Measurements from ENCODE around the gene FBXW2.

Gene FBXW2

GRCh38 chr9:120725907-120726306 is 67.3 kb downstream of the FBXW2 start:
- no peak overlapping the region for H3K4me3 ChIP-seq (ENCODE audit: low read depth, low read length)
- in situ Hi-C loops (cut with HindIII; ENCODE audit: low pct_ligation_motif_present, low sequenced_read_pairs) = no loop called here
- no peak overlapping the region for H3K27ac ChIP-seq
- TF ChIP-seq CTCF (IDR thresholded peaks at IDR 0.05; ENCODE audit: low read depth, low read length, missing control alignments) = no peak
- H3K27me3 ChIP-seq (replicated peaks) = no peaks in the 10 kb centered on the region
- no peak for DNase-seq
- no peaks in the 10 kb centered on the region for H3K36me3 ChIP-seq (replicated peaks)

- Histone ChIP-seq H3K4me3 (ENCODE audit: low read depth, low read length) (no peak overlapping the region), H3K36me3 (replicated peaks) (no peaks in the 10 kb centered on the region), H3K27me3 (replicated peaks) (no peaks in the 10 kb centered on the region), H3K27ac (no peak overlapping the region)
- no peak for DNase-seq
- TF ChIP-seq CTCF (IDR thresholded peaks at IDR 0.05; ENCODE audit: low read depth, low read length, missing control alignments) = no peak
- in situ Hi-C loops (cut with HindIII; ENCODE audit: low pct_ligation_motif_present, low sequenced_read_pairs) = no loop called here
Observed at GRCh38 chr9:120724757-120725400, 68.3 kb downstream of the FBXW2 start.

GRCh38 chr9:120723565-120723964 is 69.7 kb downstream of the FBXW2 start:
- no peak overlapping the region for H3K4me3 ChIP-seq (ENCODE audit: low read depth, low read length)
- DNase-seq = peak; percentile 52
- in situ Hi-C loops (cut with HindIII; ENCODE audit: low pct_ligation_motif_present, low sequenced_read_pairs) = no loop called here
- H3K27ac ChIP-seq = no peak overlapping the region
- TF ChIP-seq CTCF (IDR thresholded peaks at IDR 0.05; ENCODE audit: low read depth, low read length, missing control alignments) = no peak
- H3K36me3 ChIP-seq (replicated peaks) = no peaks in the 10 kb centered on the region
- H3K27me3 ChIP-seq (replicated peaks) = no peaks in the 10 kb centered on the region

- in situ Hi-C loops (cut with HindIII; ENCODE audit: low pct_ligation_motif_present, low sequenced_read_pairs) = no loop called here
- H3K36me3 ChIP-seq (replicated peaks) = no peaks in the 10 kb centered on the region
- no peak for DNase-seq
- TF ChIP-seq CTCF (IDR thresholded peaks at IDR 0.05; ENCODE audit: low read depth, low read length, missing control alignments) = no peak
- no peaks in the 10 kb centered on the region for H3K27me3 ChIP-seq (replicated peaks)
- H3K27ac ChIP-seq = no peak overlapping the region
- no peak overlapping the region for H3K4me3 ChIP-seq (ENCODE audit: low read depth, low read length)
Observed at GRCh38 chr9:120720404-120720803, 72.8 kb downstream of the FBXW2 start.

- H3K27ac ChIP-seq = no peak overlapping the region
- H3K36me3 ChIP-seq (replicated peaks) = no peaks in the 10 kb centered on the region
- TF ChIP-seq CTCF (IDR thresholded peaks at IDR 0.05; ENCODE audit: low read depth, low read length, missing control alignments) = no peak
- in situ Hi-C loops (cut with HindIII; ENCODE audit: low pct_ligation_motif_present, low sequenced_read_pairs) = no loop called here
- H3K4me3 ChIP-seq (ENCODE audit: low read depth, low read length) = no peak overlapping the region
- no peak for DNase-seq
- no peaks in the 10 kb centered on the region for H3K27me3 ChIP-seq (replicated peaks)
Observed at GRCh38 chr9:120718316-120718715, 74.9 kb downstream of the FBXW2 start.

- no peak overlapping the region for H3K27ac ChIP-seq
- no peak overlapping the region for H3K4me3 ChIP-seq (ENCODE audit: low read depth, low read length)
- TF ChIP-seq CTCF (IDR thresholded peaks at IDR 0.05; ENCODE audit: low read depth, low read length, missing control alignments) = no peak
- no peak for DNase-seq
- no peaks in the 10 kb centered on the region for H3K36me3 ChIP-seq (replicated peaks)
- no peaks in the 10 kb centered on the region for H3K27me3 ChIP-seq (replicated peaks)
- in situ Hi-C loops (cut with HindIII; ENCODE audit: low pct_ligation_motif_present, low sequenced_read_pairs) = no loop called here
Observed at GRCh38 chr9:120717176-120717575, 76.0 kb downstream of the FBXW2 start.

Measured in brain microvascular endothelial cell (primary cell).